Fibroblast of peridontal ligament (primary cell): ENCODE data around the gene DDX25.

Experiments used
- DNase-seq: peaks from one replicate; pipeline ENCODE4 v3.0.0-alpha.2; 2010; ENCODE audit errors: extremely low read depth

The DDX25 gene

DNA sequence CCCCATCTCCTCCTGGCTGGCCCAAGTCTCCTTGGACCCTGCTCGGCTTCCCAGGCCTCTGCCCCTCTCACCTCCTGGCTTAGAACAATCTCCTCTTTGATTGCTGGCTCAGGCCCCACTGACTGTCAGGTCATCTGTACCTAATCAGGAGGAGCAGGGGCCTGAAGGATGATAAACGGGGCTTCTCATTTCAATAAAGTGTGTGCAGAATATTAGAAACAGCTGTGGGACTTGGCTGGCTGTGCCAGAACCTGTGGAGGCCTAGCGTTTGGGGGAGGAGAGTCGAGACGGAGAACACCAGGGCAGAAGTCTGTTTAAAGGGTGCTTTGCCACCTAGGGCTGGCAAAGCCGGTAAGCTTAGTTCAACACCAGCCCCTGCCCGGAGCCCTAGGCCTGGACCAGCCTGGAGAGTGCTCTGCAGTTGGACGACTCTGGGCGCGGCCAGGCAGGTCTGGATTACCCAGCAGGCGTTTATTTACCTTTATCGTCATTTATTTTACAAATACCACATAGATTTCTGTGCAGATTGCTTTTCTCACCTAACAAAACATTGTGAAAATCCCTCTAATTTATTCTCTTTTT, 31.4 kb downstream of the DDX25 start:
- peak; percentile 16 for DNase-seq

DNA sequence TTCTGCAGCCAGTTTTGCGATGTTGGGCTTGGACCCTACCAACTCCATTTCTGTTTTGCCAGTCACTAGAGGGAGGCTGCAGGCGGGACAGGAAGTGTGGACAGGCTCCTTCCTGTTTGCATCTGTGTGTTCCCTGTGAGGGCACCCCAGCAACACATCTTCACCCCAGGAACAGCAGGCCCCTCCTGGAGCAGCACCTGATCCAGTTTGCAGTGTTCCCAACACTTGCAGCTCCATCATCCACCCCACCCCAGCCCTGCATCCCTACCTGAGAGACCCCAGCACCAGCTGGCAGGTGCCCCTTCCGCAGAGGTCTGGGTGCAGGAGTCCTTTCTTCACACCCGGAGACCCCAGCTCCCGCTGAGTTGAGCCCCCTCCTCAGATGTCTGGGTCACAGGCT, 34.1 kb downstream of the DDX25 start:
- no peak for DNase-seq

DNA sequence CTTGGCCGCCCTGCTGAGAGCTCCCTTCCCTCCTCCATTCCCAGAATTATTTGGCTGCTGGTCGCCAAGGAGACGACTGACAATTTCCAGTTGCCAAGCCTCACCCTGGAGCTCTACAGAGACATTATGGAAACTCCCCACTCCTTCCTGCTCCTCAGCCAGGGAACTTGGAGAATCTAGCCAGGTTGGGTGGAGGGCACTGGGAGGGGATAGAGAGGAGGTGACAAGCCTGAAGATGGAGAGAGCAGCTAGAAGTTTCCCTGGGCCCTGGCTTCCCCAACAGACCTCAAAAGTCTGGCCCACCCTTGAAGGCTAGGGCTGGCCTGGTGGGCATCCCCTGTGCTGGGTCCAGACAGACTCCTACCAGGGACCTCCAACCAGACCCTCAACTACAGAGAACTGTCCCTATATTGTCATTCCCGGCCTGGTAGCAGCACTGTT, 34.8 kb downstream of the DDX25 start:
- no peak for DNase-seq

DNA sequence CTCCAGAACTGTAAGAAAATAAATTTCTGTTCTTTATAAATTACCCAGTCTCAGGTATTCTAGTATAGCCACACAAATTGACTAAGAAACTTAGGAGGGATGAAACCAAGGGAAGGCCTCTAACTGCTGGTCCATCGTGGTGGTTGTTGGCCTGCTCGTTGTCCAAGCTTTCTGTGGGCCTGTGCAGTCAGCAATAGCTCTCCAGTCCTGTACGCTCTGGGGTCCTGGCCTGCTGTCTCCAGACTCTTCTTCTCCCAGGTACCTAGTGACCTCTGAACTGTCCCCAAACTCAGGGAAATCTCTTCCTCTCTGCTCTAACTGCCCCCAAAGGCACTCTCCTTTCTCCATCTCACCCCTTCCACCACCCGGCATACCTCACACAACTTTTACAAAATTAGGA, 35.8 kb downstream of the DDX25 start:
- no peak for DNase-seq

DNA sequence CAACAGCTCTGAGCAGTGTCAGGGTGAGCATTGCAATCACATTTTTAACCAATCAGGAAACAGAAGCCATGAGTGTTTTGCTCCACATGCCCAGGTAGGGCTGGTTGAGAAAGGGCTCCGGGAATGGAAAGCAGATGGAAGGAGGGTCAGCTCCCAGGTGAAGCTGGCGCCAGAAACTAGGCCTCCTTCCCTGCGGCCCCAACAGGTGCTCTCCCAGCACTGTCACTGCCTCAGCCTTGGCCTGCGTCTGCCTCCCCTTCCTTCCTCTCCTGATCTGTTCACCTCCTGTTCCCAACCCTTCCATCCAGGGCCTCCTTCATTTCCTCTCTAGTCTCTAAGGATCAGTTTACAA, 36.9 kb downstream of the DDX25 start:
- no peak for DNase-seq

DNA sequence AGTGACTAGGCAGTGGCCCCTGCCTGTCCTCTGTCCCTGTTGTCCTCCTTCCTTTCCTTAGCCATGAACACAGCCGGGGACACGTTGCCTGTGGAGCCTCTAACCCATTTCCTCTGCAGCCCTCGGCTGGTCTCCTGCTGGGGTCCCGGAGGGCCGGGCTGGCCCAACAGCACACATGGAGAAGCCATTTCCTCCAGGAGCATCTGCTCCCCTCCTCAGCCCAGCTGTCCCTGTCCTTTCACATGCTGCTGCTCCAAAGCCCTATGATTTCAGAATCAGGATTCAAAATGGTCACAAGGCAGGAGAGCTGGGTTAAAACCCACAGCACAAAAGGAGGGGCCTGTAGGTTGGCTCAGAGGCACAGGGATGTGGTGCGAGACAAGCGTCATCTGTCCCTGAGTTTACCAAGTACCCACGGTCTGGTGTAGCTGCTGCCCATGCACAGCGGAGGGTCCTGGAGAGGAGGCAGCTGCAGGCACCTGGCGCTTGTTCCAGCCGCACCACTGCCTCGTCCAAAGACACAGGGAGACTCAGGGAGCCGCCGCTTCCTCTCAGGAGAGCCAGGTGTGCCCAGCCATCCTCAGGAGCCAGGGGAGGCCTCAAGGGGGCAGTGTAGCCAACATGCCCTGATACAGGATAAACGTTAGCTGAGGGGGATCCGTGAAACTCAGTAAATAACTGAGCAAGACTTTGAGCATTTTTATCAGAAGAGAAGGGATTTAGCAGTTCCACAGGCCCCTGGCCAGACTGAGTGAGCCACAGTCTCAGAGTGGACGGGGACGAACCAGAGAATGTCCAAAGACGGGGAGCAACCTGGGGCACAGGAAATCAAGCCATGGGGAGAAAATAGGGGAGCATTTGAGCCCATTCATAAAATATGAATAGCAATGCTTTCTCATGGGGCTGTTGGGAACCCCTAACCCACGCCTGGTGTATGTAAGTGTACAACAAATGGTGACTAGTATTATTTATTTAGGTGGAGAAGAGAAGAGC, 37.6 kb downstream of the DDX25 start:
- peak; percentile 8 for DNase-seq

DNA sequence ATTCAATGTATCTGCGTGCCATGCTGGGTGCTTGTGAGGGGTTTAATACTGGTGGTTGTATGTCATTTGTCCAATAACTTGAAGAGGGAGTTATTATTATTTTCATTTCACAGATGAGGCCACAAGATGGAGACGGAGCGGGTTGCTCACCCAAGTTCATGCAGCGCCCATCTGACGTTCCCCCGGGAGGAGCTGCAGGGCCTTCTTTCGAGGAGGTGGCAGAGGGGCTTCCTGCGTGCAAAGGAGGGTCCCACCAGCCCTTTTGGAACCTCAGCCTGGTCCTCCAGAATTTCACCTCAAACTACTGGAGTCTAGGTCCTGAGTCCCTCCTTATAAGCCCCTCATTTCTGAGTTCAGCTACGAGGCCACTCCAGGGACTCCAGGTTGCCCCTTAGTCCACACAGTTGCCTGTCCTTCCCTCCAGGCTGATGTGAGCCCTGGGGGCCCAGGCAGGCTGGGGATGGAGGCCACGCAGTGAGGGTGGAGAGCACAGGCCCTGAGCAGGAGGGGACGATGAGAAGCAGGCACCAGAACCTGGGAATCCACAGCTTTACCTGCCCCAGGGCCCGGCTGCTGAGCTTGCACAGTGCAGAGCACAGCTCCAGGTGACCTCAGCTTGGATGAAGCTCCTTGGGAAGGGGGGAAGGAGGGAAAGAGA, 38.6 kb downstream of the DDX25 start:
- no peak for DNase-seq

DNA sequence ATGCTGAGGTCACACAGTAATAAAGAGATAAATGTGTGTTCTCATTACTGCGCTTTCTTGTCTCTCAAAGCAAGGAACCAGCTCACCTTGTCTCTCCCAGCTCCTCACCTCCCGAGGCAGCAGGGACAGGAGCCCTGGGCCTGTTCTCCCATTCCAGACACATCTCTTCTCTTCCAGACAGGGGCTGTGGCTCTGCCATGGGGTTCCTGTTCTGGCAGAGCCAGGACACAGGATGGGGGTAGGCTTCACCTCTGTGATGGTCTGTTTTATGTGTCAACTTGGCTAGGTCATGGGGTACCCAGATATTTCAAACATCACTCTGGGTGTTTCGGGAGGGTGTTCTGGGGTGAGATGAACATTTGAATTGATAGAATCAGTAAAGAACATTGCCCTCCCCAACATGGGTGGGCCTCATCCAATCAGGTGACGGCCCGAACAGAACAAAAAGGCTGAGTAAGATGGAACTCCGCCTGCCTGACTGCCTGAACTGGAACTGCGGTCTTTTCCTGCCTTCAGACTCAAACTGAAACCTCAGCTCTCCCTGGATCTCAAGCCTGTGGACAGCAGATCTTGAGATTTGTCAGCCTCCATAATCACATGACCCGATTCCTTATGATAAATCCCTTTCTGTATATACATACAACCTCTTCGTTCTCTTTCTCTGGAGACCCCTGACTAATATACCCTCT, 39.5 kb downstream of the DDX25 start:
- no peak for DNase-seq

DNA sequence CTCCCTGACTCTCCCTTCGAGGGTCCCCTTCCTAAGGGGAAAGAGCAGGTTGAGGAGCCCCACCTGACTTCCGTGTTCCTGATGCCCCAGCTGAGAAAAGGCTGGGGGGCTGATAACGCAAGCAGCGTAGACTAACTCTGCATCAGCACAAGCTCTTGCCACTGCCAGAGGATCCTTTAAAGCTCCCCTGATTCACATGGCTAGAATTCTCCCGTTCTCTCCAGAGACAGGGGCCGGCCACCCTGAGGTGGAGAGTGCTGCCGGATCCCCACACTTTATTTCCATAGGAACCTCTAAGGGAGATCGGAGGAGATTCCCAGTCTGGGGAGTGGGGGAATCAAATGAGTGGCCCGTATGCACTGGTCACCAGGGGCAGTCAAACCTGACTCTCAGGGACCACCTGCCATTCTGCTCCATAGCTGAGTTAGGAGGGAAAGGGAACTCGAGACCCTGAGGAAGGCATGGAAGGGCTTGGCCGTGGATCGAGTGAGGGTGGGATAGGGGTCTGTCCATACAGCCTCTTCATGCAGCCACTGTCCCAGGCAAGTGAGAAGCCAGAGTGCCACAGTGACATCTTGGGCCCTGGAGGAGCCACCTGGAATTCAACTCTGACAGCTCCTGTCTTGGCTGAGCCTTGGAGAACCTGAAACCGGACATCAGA, 40.2 kb downstream of the DDX25 start:
- DNase-seq, result no peak

DNA sequence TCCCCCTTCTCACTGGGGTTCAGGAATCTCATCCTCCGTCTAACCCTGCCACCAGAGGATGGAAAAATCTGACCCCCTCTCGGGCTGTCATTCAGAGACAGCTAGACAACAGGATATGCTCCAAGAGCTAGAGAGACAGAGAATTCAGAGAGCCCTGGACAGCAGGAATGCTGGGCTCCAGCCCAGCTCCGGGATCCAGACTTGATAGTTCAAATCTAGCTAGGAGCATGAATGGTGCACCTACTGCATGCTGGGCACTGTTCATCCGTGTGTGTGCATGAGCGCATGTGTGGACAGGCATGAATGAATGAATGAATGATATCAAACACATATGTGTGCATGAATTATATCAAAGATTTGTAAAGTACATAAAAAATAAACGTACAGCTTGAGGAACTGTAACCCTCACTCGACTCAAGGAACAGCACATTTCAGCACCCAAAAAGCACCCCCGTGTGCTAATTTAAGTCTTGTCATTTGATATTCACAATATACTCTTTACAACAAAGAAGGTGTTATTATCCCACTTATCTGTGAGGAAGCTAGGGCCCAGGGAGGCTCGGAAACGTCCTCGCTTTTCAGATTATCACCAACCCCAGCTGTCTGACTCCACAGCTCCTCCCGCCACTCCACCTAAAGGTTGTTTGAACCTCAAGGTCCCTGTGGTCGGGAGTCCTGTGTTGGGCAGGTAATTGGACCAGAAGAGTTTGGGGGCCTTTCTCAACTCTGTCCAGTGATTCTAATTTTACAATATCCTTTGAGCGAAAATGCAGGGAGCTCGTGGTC, 40.9 kb downstream of the DDX25 start:
- DNase-seq, result no peak

DNA sequence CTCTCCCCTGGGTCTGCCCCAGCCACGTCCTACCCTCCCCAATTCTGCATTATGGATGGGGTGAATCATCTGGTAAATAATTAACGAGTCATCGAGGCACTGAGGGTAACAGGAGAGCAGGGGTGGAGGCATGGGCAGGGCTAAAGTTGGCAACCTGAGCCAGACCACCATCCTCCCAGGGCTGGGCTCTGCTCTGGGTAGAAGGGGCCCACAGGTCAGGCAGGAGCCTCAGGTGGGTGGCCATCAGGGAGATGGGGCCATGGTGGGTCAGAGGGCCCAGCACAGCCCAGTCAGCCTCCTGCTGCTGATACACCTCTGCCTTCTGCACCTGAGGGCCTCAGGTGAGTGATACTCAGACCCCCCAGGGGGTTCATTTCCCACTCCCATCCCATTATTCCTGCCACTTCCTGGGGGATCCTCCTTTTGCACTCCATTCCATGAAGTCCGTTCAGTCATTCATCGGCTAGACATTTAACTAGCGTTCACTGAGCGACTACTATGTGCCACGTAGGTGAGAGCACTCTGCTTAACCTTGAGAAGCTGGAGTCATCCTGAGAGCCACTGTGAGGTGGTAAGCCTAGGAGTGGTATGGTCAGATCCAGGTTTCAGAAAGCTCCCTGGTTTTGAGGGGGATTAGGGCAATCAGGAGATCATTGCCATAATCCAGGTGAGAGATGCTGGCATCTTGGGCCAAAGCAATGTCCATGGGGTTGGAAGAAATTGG, 41.7 kb downstream of the DDX25 start, which contains the start of gene VSIG10L2:
VSIG10L2 (plus strand) TSS at position 248 of the 724 bp plus-strand sequence; CDS start at position 260, 12 bp downstream.
- DNase-seq, result no peak

DNA sequence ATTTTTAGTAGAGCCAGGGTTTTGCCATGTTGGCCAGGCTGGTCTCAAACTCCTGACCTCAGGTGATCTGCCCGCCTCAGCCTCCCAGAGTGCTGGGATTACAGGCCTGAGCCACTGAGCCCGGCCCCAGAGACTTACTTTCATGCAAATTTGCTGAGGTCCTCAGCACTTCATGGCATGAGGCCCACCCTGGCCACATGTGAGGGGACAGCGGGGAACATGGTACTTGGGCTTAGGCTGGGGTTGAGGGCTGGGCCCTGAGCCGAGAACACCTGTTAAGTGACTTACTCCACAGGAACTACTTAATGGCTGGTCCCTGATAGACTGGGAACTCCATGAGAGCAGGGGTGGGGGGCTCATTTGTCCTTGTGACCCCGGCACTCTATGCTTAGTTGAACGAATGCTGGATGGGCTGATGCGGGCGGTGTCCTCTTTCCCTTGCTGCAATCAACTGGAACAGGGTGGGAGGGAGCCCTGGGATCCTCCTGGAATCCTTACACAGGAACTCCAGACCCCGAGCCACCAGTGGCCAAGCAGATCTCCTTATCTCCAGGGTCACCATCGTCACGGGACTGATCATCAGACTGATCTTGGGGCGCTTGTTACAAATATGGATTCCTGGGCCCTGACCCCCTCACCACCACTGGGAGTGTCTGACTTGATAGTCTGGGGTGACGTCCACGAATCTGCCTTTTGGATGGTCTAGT, 42.6 kb downstream of the DDX25 start:
- DNase-seq, result no peak

DNA sequence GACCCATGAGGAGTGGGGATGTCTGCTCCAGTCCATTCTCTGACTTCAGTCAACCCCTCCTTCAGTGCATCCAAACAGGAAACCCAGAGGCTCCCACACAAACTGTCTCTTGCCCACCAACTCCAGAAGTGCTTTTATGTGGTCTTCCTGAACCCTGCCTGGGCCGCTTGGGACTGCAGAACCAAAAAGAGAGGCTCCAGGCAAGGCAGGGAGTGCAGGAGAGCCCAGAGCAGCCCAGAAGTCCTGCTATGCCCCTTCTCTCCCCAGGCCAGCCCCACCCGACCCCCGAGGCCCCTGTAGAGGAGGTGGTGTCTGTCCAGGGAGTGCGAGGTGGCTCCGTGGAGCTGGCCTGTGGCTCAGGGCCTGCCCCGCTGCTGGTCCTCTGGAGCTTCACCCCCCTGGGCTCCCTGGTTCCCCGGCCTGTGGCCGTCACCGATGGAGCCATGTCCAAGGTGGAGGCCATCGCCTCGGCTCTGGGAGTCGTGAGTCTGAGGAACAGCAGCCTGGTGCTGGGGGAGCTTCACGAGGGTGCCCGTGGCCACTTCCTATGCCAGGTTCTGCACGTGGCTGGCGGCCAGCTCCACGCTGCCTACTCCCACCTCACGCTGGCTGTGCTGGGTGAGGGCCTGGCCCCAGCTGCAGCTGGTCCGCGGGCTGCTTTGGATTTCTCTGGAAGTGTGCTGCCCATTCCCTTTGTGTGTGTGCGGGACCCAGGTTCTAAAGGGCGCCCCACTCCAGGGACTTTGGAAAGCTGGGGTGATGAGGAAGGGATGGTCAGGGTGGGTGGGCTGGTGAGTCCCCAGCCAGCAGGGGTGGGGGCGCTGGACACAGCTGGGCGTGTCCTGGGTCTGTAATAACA, 43.3 kb downstream of the DDX25 start:
- no peak for DNase-seq

DNA sequence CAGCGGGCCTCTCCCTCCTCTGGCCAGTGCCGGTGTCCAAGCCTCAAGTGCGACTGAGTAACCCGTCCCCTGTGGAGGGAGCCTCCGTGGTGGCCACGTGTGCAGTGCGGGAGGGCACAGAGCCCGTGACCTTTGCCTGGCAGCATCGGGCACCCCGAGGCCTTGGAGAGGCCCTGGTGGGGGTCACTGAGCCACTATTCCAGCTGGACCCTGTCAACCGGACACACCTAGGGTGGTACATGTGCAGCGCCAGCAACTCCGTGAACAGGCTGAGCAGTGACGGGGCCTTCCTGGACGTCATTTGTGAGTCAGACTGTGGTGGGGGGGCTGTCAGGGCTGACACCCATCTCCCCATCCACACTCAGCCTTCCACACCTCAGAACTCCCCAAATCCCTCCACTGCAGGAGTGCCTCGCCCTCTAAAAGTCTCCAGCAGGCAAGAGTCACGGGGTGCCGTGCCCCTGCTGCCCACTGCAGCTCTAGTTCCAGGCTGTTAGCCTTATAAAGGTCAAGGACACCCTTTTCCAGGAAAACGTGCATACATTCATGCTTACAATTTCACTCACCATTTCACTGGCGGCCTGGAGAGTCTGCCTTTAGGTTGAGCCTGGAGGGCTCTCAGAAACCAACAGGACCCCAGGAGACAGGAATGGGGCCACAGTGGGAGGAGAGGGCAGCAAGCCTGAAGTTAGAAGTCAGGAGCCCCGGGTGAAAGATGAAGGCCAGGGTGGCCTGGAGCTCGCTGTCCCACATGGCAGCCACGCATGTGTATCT, 44.2 kb downstream of the DDX25 start:
- DNase-seq, result no peak

DNA sequence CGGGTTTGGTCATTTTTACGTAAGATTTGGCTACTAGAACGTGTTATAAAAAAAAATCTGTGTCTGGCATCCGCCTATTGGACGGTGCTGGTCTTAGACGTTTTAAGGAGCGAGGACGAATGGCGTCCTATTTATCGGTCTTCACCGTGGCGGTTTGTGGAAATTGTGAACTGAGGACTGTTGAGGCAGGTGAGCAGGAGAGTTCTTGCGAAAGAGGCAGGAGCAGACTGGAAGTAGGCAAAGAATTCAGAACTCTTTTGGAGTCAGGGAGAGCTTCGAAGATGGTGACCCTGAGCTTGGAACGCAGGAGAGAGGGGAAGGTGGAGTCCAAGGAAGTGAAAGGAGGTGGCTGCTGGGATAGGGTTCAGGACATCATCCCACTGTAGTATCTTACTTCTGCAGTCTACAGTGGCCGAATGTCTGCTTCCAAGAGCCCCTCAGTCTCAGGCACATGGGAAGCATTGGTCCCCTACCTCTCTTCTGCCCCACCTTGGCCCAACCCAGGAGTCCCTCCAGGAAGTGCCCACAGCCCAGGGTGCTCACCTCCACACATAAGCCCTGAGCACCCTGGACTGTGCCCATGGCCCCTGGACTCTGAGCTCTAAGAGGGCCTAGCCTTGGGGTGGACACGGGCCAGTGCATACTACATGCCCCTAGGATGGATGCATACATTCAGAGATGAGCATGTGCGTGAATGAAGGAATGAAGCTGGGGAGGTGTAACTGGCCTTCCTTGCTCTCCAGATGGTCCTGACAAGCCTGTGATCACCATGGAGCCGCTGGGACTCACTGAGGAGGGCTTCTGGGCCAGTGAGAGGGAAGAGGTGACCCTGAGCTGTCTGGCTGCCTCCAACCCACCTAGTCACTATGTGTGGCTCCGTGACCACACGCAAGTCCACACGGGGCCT, 45.2 kb downstream of the DDX25 start:
- DNase-seq, result no peak

DNA sequence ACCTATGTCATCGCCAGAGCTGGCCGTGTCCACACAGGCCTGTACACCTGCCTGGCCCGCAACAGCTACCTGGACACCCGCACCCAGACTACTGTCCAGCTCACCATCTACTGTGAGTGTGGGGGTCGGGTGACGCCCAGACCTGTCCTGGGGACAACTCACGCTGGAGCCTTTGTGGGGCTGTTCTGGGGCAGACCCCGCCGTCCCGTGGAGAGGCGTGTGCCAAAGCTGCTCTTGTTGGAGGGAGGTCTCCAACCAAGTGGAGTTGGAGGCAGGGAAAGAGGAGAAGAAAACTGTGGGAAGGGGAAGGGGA, 45.8 kb downstream of the DDX25 start:
- DNase-seq, result no peak
